ENCODE data around the gene ZNF777.
"Not testable (repeated sequence)": the region's sequence is repeated elsewhere in the genome, so short reads cannot be mapped to it uniquely, and the experiment has no call there.

ZNF777 gene

DNA sequence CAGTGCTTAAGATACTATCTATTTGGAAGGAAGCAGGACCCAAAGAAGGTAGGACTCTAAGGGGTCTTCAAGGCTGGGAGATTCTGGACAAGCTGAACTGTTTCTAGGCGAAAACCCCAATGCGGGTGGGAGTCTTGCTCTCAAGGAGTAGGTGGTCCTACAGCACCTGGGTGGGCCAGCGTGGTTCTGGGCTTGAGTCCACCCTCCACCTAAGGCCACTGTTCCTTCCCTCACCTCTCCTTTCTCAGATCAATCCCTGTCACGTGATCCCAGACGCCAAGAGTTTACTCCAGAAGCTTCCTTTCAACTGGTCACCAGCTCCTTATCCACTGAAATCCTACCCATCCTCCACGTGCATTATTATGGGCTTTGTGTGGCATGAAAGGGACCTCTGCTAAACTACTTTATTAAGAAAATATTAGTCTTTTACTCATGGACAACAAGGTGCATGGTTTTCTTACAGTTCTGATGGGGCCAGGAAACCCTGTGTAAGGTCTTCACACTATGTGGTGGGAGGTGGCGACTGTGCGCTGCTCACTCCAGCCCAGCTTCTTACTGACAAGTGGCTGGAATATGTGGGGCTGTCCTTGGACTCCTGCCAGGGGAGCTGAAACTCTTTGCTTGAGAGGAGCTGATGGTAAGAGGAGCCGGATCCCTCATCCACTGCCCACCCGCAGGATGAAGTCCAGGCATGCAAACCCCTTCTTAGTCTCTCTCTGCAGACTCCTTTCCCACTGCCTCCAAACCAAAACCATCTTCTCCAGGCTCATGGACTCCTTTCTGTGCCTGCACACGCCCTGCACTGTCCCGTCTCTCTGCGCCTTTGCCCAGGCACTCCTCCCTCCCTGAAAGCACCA, 35.2 kb upstream of the ZNF777 start:
- TF ChIP-seq, protein P1, sequence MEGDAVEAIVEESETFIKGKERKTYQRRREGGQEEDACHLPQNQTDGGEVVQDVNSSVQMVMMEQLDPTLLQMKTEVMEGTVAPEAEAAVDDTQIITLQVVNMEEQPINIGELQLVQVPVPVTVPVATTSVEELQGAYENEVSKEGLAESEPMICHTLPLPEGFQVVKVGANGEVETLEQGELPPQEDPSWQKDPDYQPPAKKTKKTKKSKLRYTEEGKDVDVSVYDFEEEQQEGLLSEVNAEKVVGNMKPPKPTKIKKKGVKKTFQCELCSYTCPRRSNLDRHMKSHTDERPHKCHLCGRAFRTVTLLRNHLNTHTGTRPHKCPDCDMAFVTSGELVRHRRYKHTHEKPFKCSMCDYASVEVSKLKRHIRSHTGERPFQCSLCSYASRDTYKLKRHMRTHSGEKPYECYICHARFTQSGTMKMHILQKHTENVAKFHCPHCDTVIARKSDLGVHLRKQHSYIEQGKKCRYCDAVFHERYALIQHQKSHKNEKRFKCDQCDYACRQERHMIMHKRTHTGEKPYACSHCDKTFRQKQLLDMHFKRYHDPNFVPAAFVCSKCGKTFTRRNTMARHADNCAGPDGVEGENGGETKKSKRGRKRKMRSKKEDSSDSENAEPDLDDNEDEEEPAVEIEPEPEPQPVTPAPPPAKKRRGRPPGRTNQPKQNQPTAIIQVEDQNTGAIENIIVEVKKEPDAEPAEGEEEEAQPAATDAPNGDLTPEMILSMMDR (IDR thresholded peaks at IDR 0.05; ENCODE audit: low read depth, low read length) = no peak
- Histone ChIP-seq H3K27me3 (ENCODE audit: insufficient read depth, low read depth, severe bottlenecking) (no peaks in the 10 kb centered on the region), H3K36me3 (peaks cover 31% of the 10 kb centered on the region), H3K27ac (no peak overlapping the region), H3K4me3 (ENCODE audit: low read depth, low read length) (no peak overlapping the region), H3K9me3 (ENCODE audit: severe bottlenecking) (no peaks in the 10 kb centered on the region)
- no peak for DNase-seq

- no peak overlapping the region for H3K27ac ChIP-seq
- DNase-seq = no peak
These were observed 34.0 kb upstream of the ZNF777 start for GRCh38 chr7:149494738-149495368.

GRCh38 chr7:149493975-149494374, 33.1 kb upstream of the ZNF777 start:
- peaks cover 44% of the 10 kb centered on the region for H3K36me3 ChIP-seq
- not testable (repeated sequence) for H3K9me3 ChIP-seq (ENCODE audit: severe bottlenecking); H3K4me3 ChIP-seq (ENCODE audit: low read depth, low read length); DNase-seq; H3K27ac ChIP-seq; H3K27me3 ChIP-seq (ENCODE audit: insufficient read depth, low read depth, severe bottlenecking)

More at GRCh38 chr7:149494738-149495368, 34.0 kb upstream of the ZNF777 start:
- Histone ChIP-seq H3K27me3 (ENCODE audit: insufficient read depth, low read depth, severe bottlenecking) (no peaks in the 10 kb centered on the region), H3K9me3 (ENCODE audit: severe bottlenecking) (no peaks in the 10 kb centered on the region), H3K36me3 (peaks cover 38% of the 10 kb centered on the region), H3K4me3 (ENCODE audit: low read depth, low read length) (no peak overlapping the region)
- TF ChIP-seq, protein P1 (IDR thresholded peaks at IDR 0.05; ENCODE audit: low read depth, low read length) = no peak

GRCh38 chr7:149493366-149493765, 32.5 kb upstream of the ZNF777 start:
- DNase-seq = no peak
- Histone ChIP-seq H3K27ac (no peak overlapping the region), H3K36me3 (peaks cover 44% of the 10 kb centered on the region), H3K27me3 (ENCODE audit: insufficient read depth, low read depth, severe bottlenecking) (no peaks in the 10 kb centered on the region), H3K4me3 (ENCODE audit: low read depth, low read length) (no peak overlapping the region), H3K9me3 (ENCODE audit: severe bottlenecking) (no peaks in the 10 kb centered on the region)
- TF ChIP-seq, protein P1 (IDR thresholded peaks at IDR 0.05; ENCODE audit: low read depth, low read length) = no peak

DNA sequence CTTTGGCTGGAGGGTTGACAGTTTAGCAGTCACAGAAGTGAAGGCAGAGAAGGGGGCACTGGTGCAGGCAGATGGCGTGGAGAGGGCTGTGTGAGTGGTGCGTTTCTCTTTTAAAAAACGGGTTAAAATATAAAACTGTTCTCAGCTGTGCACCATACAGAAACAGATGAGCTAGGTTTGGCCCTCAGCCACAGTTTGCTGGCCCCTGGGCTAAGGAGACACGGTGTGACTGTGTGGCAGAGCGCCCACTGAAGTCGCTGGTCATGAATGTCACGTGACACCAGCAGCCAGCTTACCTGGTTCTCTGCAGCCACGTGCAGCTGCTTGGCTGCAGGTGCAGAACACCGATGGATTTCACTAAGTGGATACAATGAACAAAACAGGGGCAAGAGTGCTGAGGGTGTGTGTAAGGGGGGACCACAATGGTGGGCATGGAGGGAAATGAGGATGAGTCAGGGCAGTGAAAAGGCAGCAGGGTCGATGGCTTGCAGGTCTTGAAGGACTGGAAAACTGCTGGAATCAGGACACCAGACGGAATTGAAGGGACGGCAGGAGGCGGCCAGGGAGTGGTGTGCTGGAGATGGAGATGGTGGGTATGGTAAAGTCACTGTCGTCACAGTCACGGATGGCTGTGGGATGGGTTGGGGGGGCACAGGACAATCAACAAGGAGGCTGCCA, 29.4 kb upstream of the ZNF777 start:
- Histone ChIP-seq H3K9me3 (ENCODE audit: severe bottlenecking) (no peaks in the 10 kb centered on the region), H3K4me3 (ENCODE audit: low read depth, low read length) (no peak overlapping the region), H3K27me3 (ENCODE audit: insufficient read depth, low read depth, severe bottlenecking) (no peaks in the 10 kb centered on the region), H3K27ac (no peak overlapping the region), H3K36me3 (peaks cover 54% of the 10 kb centered on the region)
- no peak for DNase-seq
- TF ChIP-seq, protein P1 (IDR thresholded peaks at IDR 0.05; ENCODE audit: low read depth, low read length) = no peak

Measured in WERI-Rb-1 (cell line).